H9 (cell line): Measurements from ENCODE around the gene CNNM1. TPM values are rescaled to one million over a fixed set of nuclear protein-coding genes. Genes with fewer than 3 reads are reported as not detected.

Source experiments
- DNase-seq: peaks from one replicate; pipeline ENCODE4 v3.0.0-alpha.2; 2017
- H2AFZ ChIP-seq: one replicate; pipeline ENCODE4 v1.6.1; 2013; ENCODE audit warnings: mild to moderate bottlenecking, low read length, control low read depth, moderate library complexity
- H2AK5ac ChIP-seq: 2 replicates; pipeline ENCODE4 v1.6.1; 2013; ENCODE audit warnings: low read length, control low read depth, mixed read lengths; ENCODE audit not compliant: insufficient read length
- H2BK120ac ChIP-seq: one replicate; pipeline ENCODE4 v1.6.1; 2013; ENCODE audit warnings: low read depth, mild to moderate bottlenecking, low read length, control low read depth, inconsistent platforms; ENCODE audit not compliant: poor library complexity, severe bottlenecking
- H2BK12ac ChIP-seq: 2 replicates; pipeline ENCODE4 v1.6.1; 2013; ENCODE audit warnings: low read length, control low read depth, mixed read lengths, low read depth; ENCODE audit not compliant: insufficient read length
- H2BK15ac ChIP-seq: 2 replicates; pipeline ENCODE4 v1.6.1; 2013; ENCODE audit warnings: low read depth, low read length, control low read depth
- H2BK20ac ChIP-seq: one replicate; pipeline ENCODE4 v1.6.1; 2013; ENCODE audit warnings: low read depth, mild to moderate bottlenecking, low read length, control low read depth, inconsistent platforms; ENCODE audit not compliant: poor library complexity, severe bottlenecking
- H2BK5ac ChIP-seq: 2 replicates; pipeline ENCODE4 v1.6.1; 2013; ENCODE audit warnings: low read length, control low read depth, mixed read lengths; ENCODE audit not compliant: insufficient read length
- H3K14ac ChIP-seq: 2 replicates; pipeline ENCODE4 v1.6.1; 2013; ENCODE audit warnings: low read length, control low read depth; ENCODE audit not compliant: insufficient read depth
- H3K18ac ChIP-seq: 2 replicates; pipeline ENCODE4 v1.6.1; 2013; ENCODE audit warnings: low read depth, mild to moderate bottlenecking, mixed read lengths, low read length, control low read depth; ENCODE audit not compliant: insufficient read length
- H3K23ac ChIP-seq: 2 replicates; pipeline ENCODE4 v1.6.1; 2013; ENCODE audit warnings: low read length, control low read depth, mixed read lengths, low read depth; ENCODE audit not compliant: insufficient read length
- H3K23me2 ChIP-seq: 2 replicates; pipeline ENCODE4 v1.6.1; 2013; ENCODE audit warnings: low read depth, mild to moderate bottlenecking, mixed read lengths, low read length, control low read depth; ENCODE audit not compliant: insufficient read length, poor library complexity, severe bottlenecking
- H3K27ac ChIP-seq: 2 replicates; pipeline ENCODE4 v1.5.1; 2013; ENCODE audit warnings: low read length, control low read depth, mixed read lengths, low read depth; ENCODE audit not compliant: insufficient read length
- H3K27me3 ChIP-seq: 2 replicates; pipeline ENCODE4 v1.6.1; 2013; ENCODE audit warnings: low read length, control low read depth, inconsistent platforms; ENCODE audit not compliant: insufficient read depth
- H3K4ac ChIP-seq: 2 replicates; pipeline ENCODE4 v1.6.1; 2013; ENCODE audit warnings: low read depth, mild to moderate bottlenecking, control low read depth, inconsistent platforms, low read length, moderate library complexity
- H3K4me1 ChIP-seq: 2 replicates; pipeline ENCODE4 v1.6.1; 2013; ENCODE audit warnings: low read length, control low read depth, inconsistent platforms; ENCODE audit not compliant: insufficient read depth
- H3K4me2 ChIP-seq: 2 replicates; pipeline ENCODE4 v1.6.1; 2013; ENCODE audit warnings: low read length, control low read depth, mixed read lengths; ENCODE audit not compliant: insufficient read length, insufficient read depth
- H3K56ac ChIP-seq: 2 replicates; pipeline ENCODE4 v1.6.1; 2013; ENCODE audit warnings: low read depth, mild to moderate bottlenecking, mixed read lengths, low read length, control low read depth; ENCODE audit not compliant: insufficient read length
- H3K79me1 ChIP-seq: 2 replicates; pipeline ENCODE4 v1.6.1; 2013; ENCODE audit warnings: low read depth, mild to moderate bottlenecking, moderate library complexity, low read length, control low read depth, inconsistent platforms; ENCODE audit not compliant: insufficient read depth, poor library complexity, severe bottlenecking
- H3K79me2 ChIP-seq: 2 replicates; pipeline ENCODE4 v1.6.1; 2013; ENCODE audit warnings: low read length, control low read depth, inconsistent platforms; ENCODE audit not compliant: insufficient read depth
- H3K9ac ChIP-seq: 2 replicates; pipeline ENCODE4 v1.6.1; 2013; ENCODE audit warnings: low read length, control low read depth, mixed read lengths; ENCODE audit not compliant: insufficient read length; ENCODE audit errors: extremely low read depth
- H3K9me3 ChIP-seq: one replicate; pipeline ENCODE4 v1.6.1; 2013; ENCODE audit warnings: low read depth, low read length, inconsistent platforms; ENCODE audit not compliant: control insufficient read depth
- H3T11ph ChIP-seq: one replicate; pipeline ENCODE4 v1.6.1; 2013; ENCODE audit warnings: mild to moderate bottlenecking, low read length, control low read depth, inconsistent platforms
- H4K20me1 ChIP-seq: one replicate; pipeline ENCODE4 v1.6.1; 2013; ENCODE audit not compliant: control insufficient read depth, insufficient read length, insufficient read depth
- H4K5ac ChIP-seq: 2 replicates; pipeline ENCODE4 v1.6.1; 2013; ENCODE audit warnings: low read depth, mild to moderate bottlenecking, mixed read lengths, low read length, control low read depth; ENCODE audit not compliant: insufficient read length
- H4K8ac ChIP-seq: replicated peaks from 2 replicates; pipeline ENCODE4 v1.6.1; 2013; ENCODE audit warnings: low read length, control low read depth, mixed read lengths, low read depth; ENCODE audit not compliant: insufficient read length
- H4K91ac ChIP-seq: 2 replicates; pipeline ENCODE4 v1.6.1; 2013; ENCODE audit warnings: low read depth, mild to moderate bottlenecking, moderate library complexity, mixed read lengths, low read length, control low read depth; ENCODE audit not compliant: insufficient read length
- H3K27ac Mint-ChIP-seq, 3 experiments: 2 replicates in 2 of 3; 3 replicates in 1 of 3; pipeline ENCODE4 v1.8.0; 2020 to 2021; ENCODE audit warnings: mixed read lengths in 3 of 3, mild to moderate bottlenecking in 1 of 3, moderate library complexity in 1 of 3
- H3K27me3 Mint-ChIP-seq: 2 replicates; pipeline ENCODE4 v1.8.0; 2021; ENCODE audit warnings: low read depth, mild to moderate bottlenecking, moderate library complexity, mixed read lengths
- H3K36me3 Mint-ChIP-seq, 3 experiments: 2 replicates in 2 of 3; 3 replicates in 1 of 3; pipeline ENCODE4 v1.8.0; 2020 to 2021; ENCODE audit warnings: low read depth in 3 of 3, mixed read lengths in 3 of 3; ENCODE audit not compliant: insufficient read depth in 1 of 3
- H3K4me1 Mint-ChIP-seq, 2 experiments: 2 replicates each; pipeline ENCODE4 v1.8.0; 2020; ENCODE audit warnings: mixed read lengths in 2 of 2
- H3K4me3 Mint-ChIP-seq, 2 experiments: 2 replicates in 1 of 2; 3 replicates in 1 of 2; pipeline ENCODE4 v1.8.0; 2020 to 2021; ENCODE audit warnings: mild to moderate bottlenecking in 2 of 2, mixed read lengths in 2 of 2, moderate library complexity in 1 of 2
- H3K9me3 Mint-ChIP-seq, 2 experiments: 2 replicates in 1 of 2; 3 replicates in 1 of 2; pipeline ENCODE4 v1.8.0; 2020; ENCODE audit warnings: mild to moderate bottlenecking in 2 of 2, mixed read lengths in 2 of 2, moderate library complexity in 1 of 2
- CTCF ChIP-seq: fragments of 200-600 bp; sonication (generic); conservative IDR thresholded peaks from 3 replicates; pipeline ENCODE4 v1.8.0; 2021; ENCODE audit warnings: antibody characterized with exemption, mild to moderate bottlenecking
- WGBS: extraction: QIAGEN DNeasy Blood & Tissue Kit; methylation state at CpG from one replicate; pipeline ENCODE4 v1.1.7; 2013; ENCODE audit warnings: missing lambda C conversion rate, low lambda C conversion rate, mixed read lengths; ENCODE audit not compliant: insufficient read length; ENCODE audit errors: extremely low coverage; 5-methylcytosine and 5-hydroxymethylcytosine counted together
- total RNA-seq: library from RNA; stranded (reverse); gene quantifications from 2 replicates; pipeline ENCODE4 v1.2.1, GENCODE V29; 2021

CNNM1 gene
- total RNA-seq, 1 experiment from 2014 or later, result 0.35 TPM

- Mint-ChIP-seq H3K4me3 (no peak overlapping the region), H3K9me3 (peaks cover 0 to 5% of the 10 kb centered on the region in 2 experiments; a peak in 1 of 5 replicates), H3K27me3 (peaks cover under 1% of the 10 kb centered on the region; the same call in 1 of the 2 replicates), H3K4me1 (peaks cover 0 to 7% of the 10 kb centered on the region in 2 experiments; a peak in 2 of 4 replicates), H3K27ac (no peak overlapping the region), H3K36me3 (no peaks in the 10 kb centered on the region; a peak in 1 of 7 replicates)
- no peak for TF ChIP-seq CTCF
- no peak for DNase-seq
- H4K91ac ChIP-seq, result no peak overlapping the region
- no peaks in the 10 kb centered on the region for H3K9me3 ChIP-seq
- H2BK12ac ChIP-seq, result no peak overlapping the region
- no peaks in the 10 kb centered on the region for H3K23me2 ChIP-seq
- H2BK120ac ChIP-seq, result no peak overlapping the region
- no peak overlapping the region for H4K5ac ChIP-seq
- no peak overlapping the region for H2BK20ac ChIP-seq
- no peaks in the 10 kb centered on the region for H3K79me1 ChIP-seq
- no peak overlapping the region for H3K23ac ChIP-seq
- no peaks in the 10 kb centered on the region for H3K4me1 ChIP-seq
- no peak overlapping the region for H3K14ac ChIP-seq
- no peak overlapping the region for H3K4me2 ChIP-seq
- H3K56ac ChIP-seq, result no peak overlapping the region
- H3T11ph ChIP-seq, result no peak overlapping the region
- no peak overlapping the region for H4K8ac ChIP-seq
- H2AK5ac ChIP-seq, result no peak overlapping the region
- no peak overlapping the region for H3K4ac ChIP-seq
- no peak overlapping the region for H2AFZ ChIP-seq
- H3K9ac ChIP-seq, result no peak overlapping the region
- no peak overlapping the region for H3K27ac ChIP-seq
- H2BK5ac ChIP-seq, result no peak overlapping the region
- H2BK15ac ChIP-seq, result no peak overlapping the region
- H3K27me3 ChIP-seq, result no peaks in the 10 kb centered on the region
- no CpG with 5 or more reads among the region's 1 CpG for whole genome bisulfite sequencing
- H3K79me2 ChIP-seq, result no peaks in the 10 kb centered on the region
- no peaks in the 10 kb centered on the region for H4K20me1 ChIP-seq
- H3K18ac ChIP-seq, result no peak overlapping the region
These were observed 53.0 kb downstream of the CNNM1 start for GRCh38 chr10:99382176-99382575.
